ENCODE data around the gene PARD3. TPM values are rescaled to one million over a fixed set of nuclear protein-coding genes. Genes with fewer than 3 reads are reported as not detected.

PARD3 gene
- total and polyA plus RNA-seq, 10 of the 15 experiments (the other 5 are each of a cell fraction or from before 2014, with no cell fraction given) = 2.6 to 43.1 (median 13.9) TPM

- TF ChIP-seq, protein P1, sequence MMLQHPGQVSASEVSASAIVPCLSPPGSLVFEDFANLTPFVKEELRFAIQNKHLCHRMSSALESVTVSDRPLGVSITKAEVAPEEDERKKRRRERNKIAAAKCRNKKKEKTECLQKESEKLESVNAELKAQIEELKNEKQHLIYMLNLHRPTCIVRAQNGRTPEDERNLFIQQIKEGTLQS (IDR thresholded peaks at IDR 0.05; ENCODE audit: borderline replicate concordance, extremely low read depth, low read depth, low read length) = no peak
- TF ChIP-seq ZSCAN29 (IDR thresholded peaks at IDR 0.05) (no peak), TCF12 (IDR thresholded peaks at IDR 0.05; ENCODE audit: low read depth, low read length) (no peak), ZNF274 (IDR thresholded peaks at IDR 0.05; ENCODE audit: insufficient read depth, insufficient read length) (no peak), SREBF1 (IDR thresholded peaks at IDR 0.05; ENCODE audit: low read length) (no peak), SIX5 (IDR thresholded peaks at IDR 0.05; ENCODE audit: low read depth, low read length, severe bottlenecking) (no peak), EP300 (IDR thresholded peaks at IDR 0.05; ENCODE audit: borderline replicate concordance in 1 of 2, control insufficient read depth in 1 of 2, low read depth in 2 of 2, low read length in 2 of 2) (no peak), EZH2 (IDR thresholded peaks at IDR 0.05; ENCODE audit: borderline replicate concordance, control insufficient read depth, low read depth, low read length) (no peak)
These were observed 498.9 kb downstream of the PARD3 start (continued) for GRCh38 chr10:34316154-34316553.

- H3K9me3 ChIP-seq (replicated peaks; ENCODE audit: control insufficient read depth, insufficient read depth, low read length) = no peaks in the 10 kb centered on the region
- ChIA-PET SMC1A (ENCODE audit: uncharacterized antibody, unreplicated experiment) (interaction anchor here (0.7 to 3.4 kb wide), 6 partner anchors 9 to 27 kb away, joined by 3 to 16 read pairs (median 6); no protein-coding TSS in a partner anchor), RAD21 (ENCODE audit: unreplicated experiment) (interaction anchor here (0.7 to 1.5 kb wide), 3 partner anchors 9 to 57 kb away, joined by 3 read pairs; no protein-coding TSS in a partner anchor), POLR2A (interaction anchor here (1.1 kb wide), 1 partner anchor 17 kb away, joined by 3 read pairs; no protein-coding TSS in a partner anchor), CTCF (interaction anchor here (1.2 to 1.7 kb wide), 4 partner anchors 15 to 324 kb away, joined by 3 to 5 read pairs (median 4); no protein-coding TSS in a partner anchor)
- no peaks in the 10 kb centered on the region for H3K27me3 ChIP-seq (replicated peaks in 1 of 2; ENCODE audit: control insufficient read depth in 2 of 2, insufficient read depth in 2 of 2, low read length in 1 of 2)
- H4K20me1 ChIP-seq (ENCODE audit: control insufficient read depth, insufficient read depth) = no peaks in the 10 kb centered on the region
- in situ Hi-C loops (cut with MboI) (no loop called here), intact Hi-C loops (cut with micrococcal nuclease; ENCODE audit: unreplicated experiment) (no loop called here)
- 63% methylated on average over 5 of the region's 5 CpGs for WGBS (ENCODE audit: insufficient coverage, insufficient replicate concordance, low lambda C conversion rate, missing lambda C conversion rate)
- no peaks in the 10 kb centered on the region for H3K79me2 ChIP-seq (ENCODE audit: control insufficient read depth, insufficient read depth, low read length)
- H3K36me3 ChIP-seq (ENCODE audit: control insufficient read depth in 2 of 2, insufficient read depth in 2 of 2, low read length in 1 of 2) = no peaks in the 10 kb centered on the region
- no peak overlapping the region for H3K4me3 ChIP-seq
- no peak overlapping the region for H2AFZ ChIP-seq (ENCODE audit: control insufficient read depth, low read depth, low read length)
- H3K4me1 ChIP-seq (ENCODE audit: control insufficient read depth, insufficient read depth, low read length) = no peaks in the 10 kb centered on the region
- no peak overlapping the region for H3K27ac ChIP-seq (ENCODE audit: control insufficient read depth, insufficient read depth)
- no peak for ATAC-seq
- BruUV-seq (replicated peaks) = no TSS peak
- no peak overlapping the region for H3K4me2 ChIP-seq (ENCODE audit: control insufficient read depth, insufficient read depth)
- no peak for DNase-seq (ENCODE audit: low read depth, low spot score)
- FAIRE-seq = no peak
- H3K9ac ChIP-seq (ENCODE audit: control insufficient read depth, insufficient read depth, low read length) = no peak overlapping the region
- TF ChIP-seq JUNB (IDR thresholded peaks at IDR 0.05) (no peak), POLR2AphosphoS5 (IDR thresholded peaks at IDR 0.05; ENCODE audit: low read length) (no peak), BACH1 (IDR thresholded peaks at IDR 0.05; ENCODE audit: borderline replicate concordance) (no peak), TCF7 (IDR thresholded peaks at IDR 0.05; ENCODE audit: borderline replicate concordance) (no peak), SPI1 (IDR thresholded peaks at IDR 0.05; ENCODE audit: borderline replicate concordance, insufficient read depth, low read depth, low read length) (no peak), RCOR1 (conservative IDR thresholded peaks at IDR 0.05; ENCODE audit: low read depth, low read length) (no peak), EED (IDR thresholded peaks at IDR 0.05; ENCODE audit: low read depth) (no peak)
- TF ChIP-seq, protein P2, sequence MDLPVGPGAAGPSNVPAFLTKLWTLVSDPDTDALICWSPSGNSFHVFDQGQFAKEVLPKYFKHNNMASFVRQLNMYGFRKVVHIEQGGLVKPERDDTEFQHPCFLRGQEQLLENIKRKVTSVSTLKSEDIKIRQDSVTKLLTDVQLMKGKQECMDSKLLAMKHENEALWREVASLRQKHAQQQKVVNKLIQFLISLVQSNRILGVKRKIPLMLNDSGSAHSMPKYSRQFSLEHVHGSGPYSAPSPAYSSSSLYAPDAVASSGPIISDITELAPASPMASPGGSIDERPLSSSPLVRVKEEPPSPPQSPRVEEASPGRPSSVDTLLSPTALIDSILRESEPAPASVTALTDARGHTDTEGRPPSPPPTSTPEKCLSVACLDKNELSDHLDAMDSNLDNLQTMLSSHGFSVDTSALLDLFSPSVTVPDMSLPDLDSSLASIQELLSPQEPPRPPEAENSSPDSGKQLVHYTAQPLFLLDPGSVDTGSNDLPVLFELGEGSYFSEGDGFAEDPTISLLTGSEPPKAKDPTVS (IDR thresholded peaks at IDR 0.05; ENCODE audit: low read depth, low read length) = no peak
- TF ChIP-seq, protein P3, sequence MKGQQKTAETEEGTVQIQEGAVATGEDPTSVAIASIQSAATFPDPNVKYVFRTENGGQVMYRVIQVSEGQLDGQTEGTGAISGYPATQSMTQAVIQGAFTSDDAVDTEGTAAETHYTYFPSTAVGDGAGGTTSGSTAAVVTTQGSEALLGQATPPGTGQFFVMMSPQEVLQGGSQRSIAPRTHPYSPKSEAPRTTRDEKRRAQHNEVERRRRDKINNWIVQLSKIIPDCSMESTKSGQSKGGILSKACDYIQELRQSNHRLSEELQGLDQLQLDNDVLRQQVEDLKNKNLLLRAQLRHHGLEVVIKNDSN (IDR thresholded peaks at IDR 0.05; ENCODE audit: borderline replicate concordance, extremely low read length, insufficient read depth, low read depth, low read length) = no peak
- TF ChIP-seq, protein P4, sequence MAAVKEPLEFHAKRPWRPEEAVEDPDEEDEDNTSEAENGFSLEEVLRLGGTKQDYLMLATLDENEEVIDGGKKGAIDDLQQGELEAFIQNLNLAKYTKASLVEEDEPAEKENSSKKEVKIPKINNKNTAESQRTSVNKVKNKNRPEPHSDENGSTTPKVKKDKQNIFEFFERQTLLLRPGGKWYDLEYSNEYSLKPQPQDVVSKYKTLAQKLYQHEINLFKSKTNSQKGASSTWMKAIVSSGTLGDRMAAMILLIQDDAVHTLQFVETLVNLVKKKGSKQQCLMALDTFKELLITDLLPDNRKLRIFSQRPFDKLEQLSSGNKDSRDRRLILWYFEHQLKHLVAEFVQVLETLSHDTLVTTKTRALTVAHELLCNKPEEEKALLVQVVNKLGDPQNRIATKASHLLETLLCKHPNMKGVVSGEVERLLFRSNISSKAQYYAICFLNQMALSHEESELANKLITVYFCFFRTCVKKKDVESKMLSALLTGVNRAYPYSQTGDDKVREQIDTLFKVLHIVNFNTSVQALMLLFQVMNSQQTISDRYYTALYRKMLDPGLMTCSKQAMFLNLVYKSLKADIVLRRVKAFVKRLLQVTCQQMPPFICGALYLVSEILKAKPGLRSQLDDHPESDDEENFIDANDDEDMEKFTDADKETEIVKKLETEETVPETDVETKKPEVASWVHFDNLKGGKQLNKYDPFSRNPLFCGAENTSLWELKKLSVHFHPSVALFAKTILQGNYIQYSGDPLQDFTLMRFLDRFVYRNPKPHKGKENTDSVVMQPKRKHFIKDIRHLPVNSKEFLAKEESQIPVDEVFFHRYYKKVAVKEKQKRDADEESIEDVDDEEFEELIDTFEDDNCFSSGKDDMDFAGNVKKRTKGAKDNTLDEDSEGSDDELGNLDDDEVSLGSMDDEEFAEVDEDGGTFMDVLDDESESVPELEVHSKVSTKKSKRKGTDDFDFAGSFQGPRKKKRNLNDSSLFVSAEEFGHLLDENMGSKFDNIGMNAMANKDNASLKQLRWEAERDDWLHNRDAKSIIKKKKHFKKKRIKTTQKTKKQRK (IDR thresholded peaks at IDR 0.05; ENCODE audit: low read depth, low read length) = no peak
These were observed 500.6 kb downstream of the PARD3 start for GRCh38 chr10:34314457-34314856.

All from GM12878 (cell line).